B cell (primary cell): ENCODE results near the gene CEP55.

Source experiments
- EZH2 ChIP-seq: IDR thresholded peaks from 2 replicates; pipeline ENCODE4 v1.6.1; 2012; ENCODE audit warnings: borderline replicate concordance, low read depth, mild to moderate bottlenecking, moderate library complexity, low read length; ENCODE audit not compliant: insufficient read depth, poor library complexity, severe bottlenecking
- TF ChIP-seq, protein P1 (sequence below): fragments of 200-600 bp; IDR thresholded peaks from one replicate; pipeline ENCODE4 v1.8.0; 2022; ENCODE audit warnings: antibody characterized with exemption, mild to moderate bottlenecking

DNA sequence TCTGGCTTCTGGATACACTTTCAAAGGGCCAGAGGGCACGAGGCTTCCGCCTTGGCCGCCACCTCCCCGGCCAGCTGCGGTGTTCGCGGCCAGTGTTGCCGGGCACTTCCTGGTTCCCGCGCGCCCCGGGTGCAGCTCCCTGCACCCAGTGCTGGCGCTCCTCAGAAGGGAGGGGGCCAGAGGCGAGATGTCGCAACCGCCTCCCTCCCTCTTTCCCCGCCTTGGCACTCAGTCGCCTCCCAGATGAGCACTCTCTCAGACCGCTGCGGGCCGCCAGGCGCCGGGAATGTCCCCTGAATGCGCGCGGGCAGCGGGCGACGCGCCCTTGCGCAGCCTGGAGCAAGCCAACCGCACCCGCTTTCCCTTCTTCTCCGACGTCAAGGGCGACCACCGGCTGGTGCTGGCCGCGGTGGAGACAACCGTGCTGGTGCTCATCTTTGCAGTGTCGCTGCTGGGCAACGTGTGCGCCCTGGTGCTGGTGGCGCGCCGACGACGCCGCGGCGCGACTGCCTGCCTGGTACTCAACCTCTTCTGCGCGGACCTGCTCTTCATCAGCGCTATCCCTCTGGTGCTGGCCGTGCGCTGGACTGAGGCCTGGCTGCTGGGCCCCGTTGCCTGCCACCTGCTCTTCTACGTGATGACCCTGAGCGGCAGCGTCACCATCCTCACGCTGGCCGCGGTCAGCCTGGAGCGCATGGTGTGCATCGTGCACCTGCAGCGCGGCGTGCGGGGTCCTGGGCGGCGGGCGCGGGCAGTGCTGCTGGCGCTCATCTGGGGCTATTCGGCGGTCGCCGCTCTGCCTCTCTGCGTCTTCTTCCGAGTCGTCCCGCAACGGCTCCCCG, 70.2 kb downstream of the CEP55 start, which contains the start of gene FFAR4:
- TF ChIP-seq, protein P1, sequence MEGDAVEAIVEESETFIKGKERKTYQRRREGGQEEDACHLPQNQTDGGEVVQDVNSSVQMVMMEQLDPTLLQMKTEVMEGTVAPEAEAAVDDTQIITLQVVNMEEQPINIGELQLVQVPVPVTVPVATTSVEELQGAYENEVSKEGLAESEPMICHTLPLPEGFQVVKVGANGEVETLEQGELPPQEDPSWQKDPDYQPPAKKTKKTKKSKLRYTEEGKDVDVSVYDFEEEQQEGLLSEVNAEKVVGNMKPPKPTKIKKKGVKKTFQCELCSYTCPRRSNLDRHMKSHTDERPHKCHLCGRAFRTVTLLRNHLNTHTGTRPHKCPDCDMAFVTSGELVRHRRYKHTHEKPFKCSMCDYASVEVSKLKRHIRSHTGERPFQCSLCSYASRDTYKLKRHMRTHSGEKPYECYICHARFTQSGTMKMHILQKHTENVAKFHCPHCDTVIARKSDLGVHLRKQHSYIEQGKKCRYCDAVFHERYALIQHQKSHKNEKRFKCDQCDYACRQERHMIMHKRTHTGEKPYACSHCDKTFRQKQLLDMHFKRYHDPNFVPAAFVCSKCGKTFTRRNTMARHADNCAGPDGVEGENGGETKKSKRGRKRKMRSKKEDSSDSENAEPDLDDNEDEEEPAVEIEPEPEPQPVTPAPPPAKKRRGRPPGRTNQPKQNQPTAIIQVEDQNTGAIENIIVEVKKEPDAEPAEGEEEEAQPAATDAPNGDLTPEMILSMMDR, result no peak
- TF ChIP-seq EZH2, result no peak
